ENCODE data around the gene SEMA4F.

The SEMA4F gene

GRCh38 chr2:74695663-74696062 lies 41.6 kb downstream of the SEMA4F start:
- Histone ChIP-seq H3K9ac (ENCODE audit: low read length) (no peak overlapping the region), H3K9me3 (ENCODE audit: control insufficient read depth, low read length) (no peaks in the 10 kb centered on the region), H3K27me3 (ENCODE audit: control insufficient read depth, insufficient read depth, low read length) (no peaks in the 10 kb centered on the region), H3K4me3 (ENCODE audit: low read length) (no peak overlapping the region), H3K36me3 (ENCODE audit: control insufficient read depth, insufficient read depth, low read length) (no peaks in the 10 kb centered on the region), H3K4me1 (ENCODE audit: control insufficient read depth, insufficient read depth, low read length) (peaks cover 12% of the 10 kb centered on the region)

- no peaks in the 10 kb centered on the region for H3K36me3 ChIP-seq (ENCODE audit: control insufficient read depth, insufficient read depth, low read length)
Observed at GRCh38 chr2:74696829-74697228, 42.8 kb downstream of the SEMA4F start.

GRCh38 chr2:74700643-74701372 lies 46.8 kb downstream of the SEMA4F start:
- Histone ChIP-seq H3K9ac (ENCODE audit: low read length) (no peak overlapping the region), H3K9me3 (ENCODE audit: control insufficient read depth, low read length) (no peaks in the 10 kb centered on the region), H3K27me3 (ENCODE audit: control insufficient read depth, insufficient read depth, low read length) (peaks cover 3% of the 10 kb centered on the region), H3K36me3 (ENCODE audit: control insufficient read depth, insufficient read depth, low read length) (no peaks in the 10 kb centered on the region), H3K4me3 (ENCODE audit: low read length) (no peak overlapping the region), H3K4me1 (ENCODE audit: control insufficient read depth, insufficient read depth, low read length) (no peaks in the 10 kb centered on the region)

More at GRCh38 chr2:74696829-74697228, 42.8 kb downstream of the SEMA4F start:
- Histone ChIP-seq H3K4me1 (ENCODE audit: control insufficient read depth, insufficient read depth, low read length) (peaks cover 6% of the 10 kb centered on the region), H3K4me3 (ENCODE audit: low read length) (no peak overlapping the region), H3K9ac (ENCODE audit: low read length) (no peak overlapping the region), H3K9me3 (ENCODE audit: control insufficient read depth, low read length) (no peaks in the 10 kb centered on the region), H3K27me3 (ENCODE audit: control insufficient read depth, insufficient read depth, low read length) (peaks cover 3% of the 10 kb centered on the region)

GRCh38 chr2:74702001-74702715 lies 48.1 kb downstream of the SEMA4F start:
- no peaks in the 10 kb centered on the region for H3K4me1 ChIP-seq (ENCODE audit: control insufficient read depth, insufficient read depth, low read length)
- no peak overlapping the region for H3K4me3 ChIP-seq (ENCODE audit: low read length)
- peaks cover 3% of the 10 kb centered on the region for H3K27me3 ChIP-seq (ENCODE audit: control insufficient read depth, insufficient read depth, low read length)
- H3K9ac ChIP-seq (ENCODE audit: low read length): no peak overlapping the region
- no peaks in the 10 kb centered on the region for H3K36me3 ChIP-seq (ENCODE audit: control insufficient read depth, insufficient read depth, low read length)
- no peaks in the 10 kb centered on the region for H3K9me3 ChIP-seq (ENCODE audit: control insufficient read depth, low read length)

- no peaks in the 10 kb centered on the region for H3K36me3 ChIP-seq (ENCODE audit: control insufficient read depth, insufficient read depth, low read length)
- H3K4me3 ChIP-seq (ENCODE audit: low read length): no peak overlapping the region
- no peak overlapping the region for H3K9ac ChIP-seq (ENCODE audit: low read length)
- H3K9me3 ChIP-seq (ENCODE audit: control insufficient read depth, low read length): no peaks in the 10 kb centered on the region
- H3K27me3 ChIP-seq (ENCODE audit: control insufficient read depth, insufficient read depth, low read length): peaks cover 3% of the 10 kb centered on the region
- H3K4me1 ChIP-seq (ENCODE audit: control insufficient read depth, insufficient read depth, low read length): no peaks in the 10 kb centered on the region
Observed at GRCh38 chr2:74703373-74703772, 49.3 kb downstream of the SEMA4F start.

GRCh38 chr2:74704216-74704615 lies 50.2 kb downstream of the SEMA4F start:
- Histone ChIP-seq H3K9me3 (ENCODE audit: control insufficient read depth, low read length) (no peaks in the 10 kb centered on the region), H3K9ac (ENCODE audit: low read length) (no peak overlapping the region), H3K4me1 (ENCODE audit: control insufficient read depth, insufficient read depth, low read length) (no peaks in the 10 kb centered on the region), H3K36me3 (ENCODE audit: control insufficient read depth, insufficient read depth, low read length) (no peaks in the 10 kb centered on the region), H3K4me3 (ENCODE audit: low read length) (no peak overlapping the region), H3K27me3 (ENCODE audit: control insufficient read depth, insufficient read depth, low read length) (peaks cover 3% of the 10 kb centered on the region)

- H3K4me3 ChIP-seq (ENCODE audit: low read length): no peak overlapping the region
- H3K36me3 ChIP-seq (ENCODE audit: control insufficient read depth, insufficient read depth, low read length): no peaks in the 10 kb centered on the region
- no peak overlapping the region for H3K9ac ChIP-seq (ENCODE audit: low read length)
- H3K9me3 ChIP-seq (ENCODE audit: control insufficient read depth, low read length): no peaks in the 10 kb centered on the region
- no peaks in the 10 kb centered on the region for H3K27me3 ChIP-seq (ENCODE audit: control insufficient read depth, insufficient read depth, low read length)
- no peaks in the 10 kb centered on the region for H3K4me1 ChIP-seq (ENCODE audit: control insufficient read depth, insufficient read depth, low read length)
Observed at GRCh38 chr2:74706741-74707140, 52.7 kb downstream of the SEMA4F start.

GRCh38 chr2:74707837-74708236 lies 53.8 kb downstream of the SEMA4F start:
- H3K27me3 ChIP-seq (ENCODE audit: control insufficient read depth, insufficient read depth, low read length): no peaks in the 10 kb centered on the region
- H3K36me3 ChIP-seq (ENCODE audit: control insufficient read depth, insufficient read depth, low read length): no peaks in the 10 kb centered on the region
- H3K4me3 ChIP-seq (ENCODE audit: low read length): no peak overlapping the region
- H3K4me1 ChIP-seq (ENCODE audit: control insufficient read depth, insufficient read depth, low read length): no peaks in the 10 kb centered on the region
- H3K9me3 ChIP-seq (ENCODE audit: control insufficient read depth, low read length): no peaks in the 10 kb centered on the region
- H3K9ac ChIP-seq (ENCODE audit: low read length): no peak overlapping the region

GRCh38 chr2:74708296-74708695 lies 54.2 kb downstream of the SEMA4F start:
- Histone ChIP-seq H3K36me3 (ENCODE audit: control insufficient read depth, insufficient read depth, low read length) (no peaks in the 10 kb centered on the region), H3K4me1 (ENCODE audit: control insufficient read depth, insufficient read depth, low read length) (no peaks in the 10 kb centered on the region), H3K4me3 (ENCODE audit: low read length) (no peak overlapping the region), H3K9ac (ENCODE audit: low read length) (no peak overlapping the region), H3K27me3 (ENCODE audit: control insufficient read depth, insufficient read depth, low read length) (no peaks in the 10 kb centered on the region), H3K9me3 (ENCODE audit: control insufficient read depth, low read length) (no peaks in the 10 kb centered on the region)

- no peak overlapping the region for H3K4me3 ChIP-seq (ENCODE audit: low read length)
- H3K9ac ChIP-seq (ENCODE audit: low read length): no peak overlapping the region
- H3K4me1 ChIP-seq (ENCODE audit: control insufficient read depth, insufficient read depth, low read length): no peaks in the 10 kb centered on the region
- H3K27me3 ChIP-seq (ENCODE audit: control insufficient read depth, insufficient read depth, low read length): no peaks in the 10 kb centered on the region
- no peaks in the 10 kb centered on the region for H3K9me3 ChIP-seq (ENCODE audit: control insufficient read depth, low read length)
- H3K36me3 ChIP-seq (ENCODE audit: control insufficient read depth, insufficient read depth, low read length): no peaks in the 10 kb centered on the region
Observed at GRCh38 chr2:74708883-74709282, 54.8 kb downstream of the SEMA4F start.

- H3K4me1 ChIP-seq (ENCODE audit: control insufficient read depth, insufficient read depth, low read length): no peaks in the 10 kb centered on the region
- H3K9me3 ChIP-seq (ENCODE audit: control insufficient read depth, low read length): no peaks in the 10 kb centered on the region
- no peak overlapping the region for H3K4me3 ChIP-seq (ENCODE audit: low read length)
Observed at GRCh38 chr2:74712223-74713053, 58.4 kb downstream of the SEMA4F start.

GRCh38 chr2:74714691-74715080 lies 60.6 kb downstream of the SEMA4F start:
- no peaks in the 10 kb centered on the region for H3K36me3 ChIP-seq (ENCODE audit: control insufficient read depth, insufficient read depth, low read length)
- H3K4me3 ChIP-seq (ENCODE audit: low read length): peak overlapping the region; percentile 40
- H3K9me3 ChIP-seq (ENCODE audit: control insufficient read depth, low read length): no peaks in the 10 kb centered on the region
- H3K4me1 ChIP-seq (ENCODE audit: control insufficient read depth, insufficient read depth, low read length): no peaks in the 10 kb centered on the region
- no peak overlapping the region for H3K9ac ChIP-seq (ENCODE audit: low read length)
- H3K27me3 ChIP-seq (ENCODE audit: control insufficient read depth, insufficient read depth, low read length): peaks cover 7% of the 10 kb centered on the region

More at GRCh38 chr2:74712223-74713053, 58.4 kb downstream of the SEMA4F start:
- Histone ChIP-seq H3K9ac (ENCODE audit: low read length) (no peak overlapping the region), H3K27me3 (ENCODE audit: control insufficient read depth, insufficient read depth, low read length) (peaks cover 7% of the 10 kb centered on the region), H3K36me3 (ENCODE audit: control insufficient read depth, insufficient read depth, low read length) (no peaks in the 10 kb centered on the region)
